Measurements from ENCODE around the gene FRMD4B. TPM values are rescaled to one million over a fixed set of nuclear protein-coding genes. Genes with fewer than 3 reads are reported as not detected.

Gene FRMD4B
- total and polyA plus RNA-seq, 2 donors (not counting 3 experiments of a cell fraction or from before 2014, with no cell fraction given): 66.4 to 89.7 TPM

DNA sequence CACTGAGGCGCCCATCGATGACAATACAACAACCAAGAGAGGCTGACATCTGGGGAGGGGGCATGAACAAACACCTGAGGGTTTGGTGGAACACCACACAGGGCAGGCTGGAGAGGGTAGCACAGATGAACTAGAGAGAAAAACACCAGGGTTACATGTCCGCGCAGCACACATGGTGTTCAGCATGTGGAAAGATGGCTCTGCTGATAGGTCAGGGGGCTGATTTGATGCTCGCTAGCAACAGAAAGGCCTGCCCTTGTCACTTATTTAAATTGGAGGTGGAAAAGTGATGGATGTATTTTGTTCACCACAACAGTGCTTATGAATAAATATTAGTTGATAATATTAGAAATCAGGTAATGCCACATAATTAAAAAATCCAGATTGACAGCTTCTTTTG is 67.5 kb downstream of the FRMD4B start:
- CTCF ChIA-PET: interaction anchor here (2.7 to 3.3 kb wide), 2 partner anchors 12 to 92 kb away, joined by 11 to 17 read pairs; no protein-coding TSS in a partner anchor
- Histone ChIP-seq H3K79me2 (ENCODE audit: control insufficient read depth, insufficient read depth, low read length) (peaks cover 70% of the 10 kb centered on the region), H3K9me1 (replicated peaks; ENCODE audit: control insufficient read depth, extremely low read depth, insufficient read depth, low read length) (no peaks in the 10 kb centered on the region), H3K36me3 (ENCODE audit: control insufficient read depth in 2 of 2, extremely low read depth in 1 of 2, insufficient read depth in 2 of 2, low read length in 2 of 2) (peaks cover 0 to 5% of the 10 kb centered on the region in 2 experiments), H3K27ac (ENCODE audit: insufficient read depth, low read depth, low read length) (no peak overlapping the region), H3K4me3 (replicated peaks in 1 of 3; ENCODE audit: insufficient read depth in 1 of 3, low read depth in 1 of 3, low read length in 3 of 3) (no peak overlapping the region), H3K4me2 (ENCODE audit: insufficient read depth, low read length) (no peak overlapping the region), H3K9ac (replicated peaks; ENCODE audit: extremely low read depth, insufficient read depth, low read length) (no peak overlapping the region), H3K9me3 (replicated peaks; ENCODE audit: control insufficient read depth, insufficient read depth, low read length) (no peaks in the 10 kb centered on the region), H3K4me1 (ENCODE audit: control insufficient read depth, extremely low read depth, insufficient read depth, low read length) (peaks cover 3% of the 10 kb centered on the region), H2AFZ (ENCODE audit: low read depth, low read length) (no peak overlapping the region), H3K27me3 (ENCODE audit: control insufficient read depth in 2 of 2, insufficient read depth in 2 of 2, low read length in 2 of 2) (no peaks in the 10 kb centered on the region), H4K20me1 (replicated peaks; ENCODE audit: control insufficient read depth, extremely low read depth, insufficient read depth, low read length) (peaks cover 3% of the 10 kb centered on the region)
- no TSS peak for BruUV-seq (replicated peaks)
- TF ChIP-seq, protein P1, sequence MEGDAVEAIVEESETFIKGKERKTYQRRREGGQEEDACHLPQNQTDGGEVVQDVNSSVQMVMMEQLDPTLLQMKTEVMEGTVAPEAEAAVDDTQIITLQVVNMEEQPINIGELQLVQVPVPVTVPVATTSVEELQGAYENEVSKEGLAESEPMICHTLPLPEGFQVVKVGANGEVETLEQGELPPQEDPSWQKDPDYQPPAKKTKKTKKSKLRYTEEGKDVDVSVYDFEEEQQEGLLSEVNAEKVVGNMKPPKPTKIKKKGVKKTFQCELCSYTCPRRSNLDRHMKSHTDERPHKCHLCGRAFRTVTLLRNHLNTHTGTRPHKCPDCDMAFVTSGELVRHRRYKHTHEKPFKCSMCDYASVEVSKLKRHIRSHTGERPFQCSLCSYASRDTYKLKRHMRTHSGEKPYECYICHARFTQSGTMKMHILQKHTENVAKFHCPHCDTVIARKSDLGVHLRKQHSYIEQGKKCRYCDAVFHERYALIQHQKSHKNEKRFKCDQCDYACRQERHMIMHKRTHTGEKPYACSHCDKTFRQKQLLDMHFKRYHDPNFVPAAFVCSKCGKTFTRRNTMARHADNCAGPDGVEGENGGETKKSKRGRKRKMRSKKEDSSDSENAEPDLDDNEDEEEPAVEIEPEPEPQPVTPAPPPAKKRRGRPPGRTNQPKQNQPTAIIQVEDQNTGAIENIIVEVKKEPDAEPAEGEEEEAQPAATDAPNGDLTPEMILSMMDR (IDR thresholded peaks at IDR 0.05; ENCODE audit: extremely low read depth in 1 of 2, insufficient read depth in 1 of 2, low read depth in 1 of 2, low read length in 2 of 2): no peak
- TF ChIP-seq GATA2 (IDR thresholded peaks at IDR 0.05; ENCODE audit: insufficient read depth, insufficient read length, low read depth, low read length): no peak
- no peak for TF ChIP-seq POLR2A (IDR thresholded peaks at IDR 0.05; ENCODE audit: low read depth, low read length)
- no peak for TF ChIP-seq EZH2 (IDR thresholded peaks at IDR 0.05; ENCODE audit: borderline replicate concordance, low read depth, low read length, severe bottlenecking)
- TF ChIP-seq POLR2AphosphoS5 (IDR thresholded peaks at IDR 0.05; ENCODE audit: insufficient read depth, low read depth, low read length): no peak
- TF ChIP-seq, protein P2, sequence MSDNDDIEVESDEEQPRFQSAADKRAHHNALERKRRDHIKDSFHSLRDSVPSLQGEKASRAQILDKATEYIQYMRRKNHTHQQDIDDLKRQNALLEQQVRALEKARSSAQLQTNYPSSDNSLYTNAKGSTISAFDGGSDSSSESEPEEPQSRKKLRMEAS (IDR thresholded peaks at IDR 0.05; ENCODE audit: insufficient read depth, insufficient read length): no peak
- TF ChIP-seq MYC (IDR thresholded peaks at IDR 0.05; ENCODE audit: low read depth, low read length): no peak
- no peak for TF ChIP-seq FOS (IDR thresholded peaks at IDR 0.05; ENCODE audit: borderline replicate concordance, insufficient read depth, low read length)
- no peak for TF ChIP-seq JUN (IDR thresholded peaks at IDR 0.05; ENCODE audit: borderline replicate concordance, insufficient read depth, insufficient read length, low read depth)
- dilution Hi-C loops (cut with MboI; ENCODE audit: extremely low pct_ligation_motif_present, low sequenced_read_pairs): no loop called here
- POLR2A ChIA-PET: no interaction called here
- intact Hi-C loops (cut with micrococcal nuclease): no loop called here
- DNase-seq (ENCODE audit: low read depth, low spot score): no peak
- no peak for FAIRE-seq

Measured in endothelial cell of umbilical vein (primary cell).